H1 (cell line): ENCODE results near the gene NLK. TPM values are rescaled to one million over a fixed set of nuclear protein-coding genes. Genes with fewer than 3 reads are reported as not detected.

Experiments
- CHD2 ChIP-seq: IDR thresholded peaks from 2 replicates; pipeline ENCODE4 v1.6.1; 2012; ENCODE audit warnings: low read length, improper control_type of control experiment
- CHD7 ChIP-seq: fragments of 300-600 bp; sonication (generic); IDR thresholded peaks from 2 replicates; pipeline ENCODE4 v1.7.1; 2012; ENCODE audit warnings: low read length, moderate library complexity, mild to moderate bottlenecking, inconsistent platforms; ENCODE audit not compliant: insufficient replicate concordance
- CTCF ChIP-seq, 3 experiments: IDR thresholded peaks; 1 replicate in 2 of 3; 2 replicates in 1 of 3; pipeline versions ENCODE4 v1.5.1 to v1.6.1; 2011; ENCODE audit warnings: low read length in 3 of 3, mild to moderate bottlenecking in 3 of 3, inconsistent platforms in 2 of 3, low read depth in 1 of 3, moderate library complexity in 1 of 3; ENCODE audit not compliant: insufficient read depth in 1 of 3; ENCODE audit errors: control extremely low read depth in 1 of 3
- E2F6 ChIP-seq: IDR thresholded peaks from 2 replicates; pipeline ENCODE4 v1.6.1; 2012; ENCODE audit warnings: inconsistent platforms
- SIN3A ChIP-seq, 2 experiments: IDR thresholded peaks in 1 of 2; conservative IDR thresholded peaks in 1 of 2; 2 replicates each; pipeline ENCODE4 v1.6.1; 2011 to 2012; ENCODE audit warnings: low read length in 2 of 2, improper control_type of control experiment in 1 of 2, low read depth in 1 of 2, mild to moderate bottlenecking in 1 of 2
- SIX5 ChIP-seq: IDR thresholded peaks from 2 replicates; pipeline ENCODE4 v1.6.1; 2011; ENCODE audit warnings: mild to moderate bottlenecking, low read depth, low read length
- USF2 ChIP-seq: IDR thresholded peaks from 2 replicates; pipeline ENCODE4 v1.6.1; 2011; ENCODE audit warnings: low read length, improper control_type of control experiment
- polyA plus RNA-seq, 7 experiments: library from polyadenylated mRNA; depleted of rRNA in 3 of 7; stranded (reverse) in 5 of 7; unstranded in 2 of 7; fragments of >200 nt in 5 of 7; fragments of 200-250 nt in 2 of 7; gene quantifications; 1 replicate in 5 of 7; 2 replicates in 1 of 7; 4 replicates in 1 of 7; pipeline versions ENCODE4 v1.2.1 to v1.2.3, GENCODE V29; 2011 to 2013; ENCODE audit warnings: missing spikeins in 2 of 7, mixed read lengths in 2 of 7
- total RNA-seq: library from RNA; stranded (reverse); fragmentation: NEBNext Ultra II Directional; extraction: Animal tissue kit (Norgen Biotek cat#: 25700); gene quantifications from 2 replicates; pipeline ENCODE4 v1.2.1, GENCODE V29; 2021

Gene NLK
- total and polyA plus RNA-seq, 2 of the 8 experiments (the other 6 are each of a cell fraction or from before 2014, with no cell fraction given): 30.8 to 49.9 TPM

GRCh38 chr17:28101919-28102318 lies 59.4 kb downstream of the NLK start (continued):
- TF ChIP-seq CHD7: no peak
- TF ChIP-seq CHD2: no peak
- no peak for TF ChIP-seq E2F6
- TF ChIP-seq CTCF (IDR thresholded peaks at IDR 0.05; ENCODE audit: control extremely low read depth in 1 of 3, insufficient read depth in 1 of 3, low read depth in 1 of 3, low read length in 3 of 3): no peak
- TF ChIP-seq SIX5: no peak
- TF ChIP-seq SIN3A (conservative IDR thresholded peaks at IDR 0.05 in 1 of 2, IDR thresholded peaks at IDR 0.05 in 1 of 2; ENCODE audit: low read depth in 1 of 2, low read length in 2 of 2): no peak
- TF ChIP-seq USF2: no peak
